Panc1 (cell line): ENCODE results near the gene MAOB. TPM values are rescaled to one million over a fixed set of nuclear protein-coding genes. Genes with fewer than 3 reads are reported as not detected.

Experiments used
- ATAC-seq: fragments of 200-7000 bp; cut with Tn5 transposase; 2 replicates; pipeline ENCODE4 v1.9.1; 2020; ENCODE audit warnings: mild to moderate bottlenecking, moderate library complexity
- BruUV-seq: library from RNA; stranded (reverse); fragments of 400-500 nt; replicated peaks from 2 replicates; lab custom pipeline; 2021; lab: Mats Ljungman, UMichigan
- CTCF ChIA-PET: fragments of 300-600 bp; sonication (Branson Sonifier 250); formaldehyde crosslinking; loops from one replicate; lab custom pipeline; 2022; ENCODE audit warnings: antibody characterized with exemption; lab: Charles Lee
- POLR2A ChIA-PET: fragments of 300-600 bp; sonication (Branson Sonifier 250); formaldehyde crosslinking; loops from one replicate; lab custom pipeline; 2022; ENCODE audit warnings: antibody characterized with exemption; lab: Charles Lee
- DNase-seq: peaks from one replicate; pipeline ENCODE4 v3.0.0-alpha.2; 2010; ENCODE audit warnings: low read depth, low spot score
- H3K27ac ChIP-seq: 2 replicates; pipeline ENCODE4 v1.5.1; 2011; ENCODE audit warnings: mild to moderate bottlenecking, low read length, inconsistent platforms
- H3K27me3 ChIP-seq: fragments of 200-500 bp; sonication (Bioruptor generic); 2 replicates; pipeline ENCODE4 v1.6.0; 2014; ENCODE audit warnings: low read length, inconsistent platforms; ENCODE audit not compliant: control insufficient read depth, insufficient read depth
- H3K36me3 ChIP-seq: fragments of 200-500 bp; sonication (Bioruptor generic); 2 replicates; pipeline ENCODE4 v1.5.1; 2014; ENCODE audit warnings: inconsistent platforms, mild to moderate bottlenecking, low read length, moderate library complexity; ENCODE audit not compliant: control insufficient read depth, insufficient read depth
- H3K4me1 ChIP-seq: 2 replicates; pipeline ENCODE4 v1.5.1; 2011; ENCODE audit warnings: inconsistent platforms, mild to moderate bottlenecking, low read length, moderate library complexity; ENCODE audit not compliant: control insufficient read depth, insufficient read depth
- H3K4me3 ChIP-seq, 2 experiments: 2 replicates each; pipeline ENCODE4 v1.5.1; 2011 to 2012; ENCODE audit warnings: low read depth in 2 of 2, low read length in 2 of 2, mild to moderate bottlenecking in 2 of 2, inconsistent platforms in 1 of 2, moderate library complexity in 1 of 2
- H3K9me3 ChIP-seq: fragments of 200-500 bp; sonication (Bioruptor generic); 2 replicates; pipeline ENCODE4 v1.5.1; 2014; ENCODE audit warnings: low read depth, mild to moderate bottlenecking, inconsistent platforms, low read length, moderate library complexity; ENCODE audit not compliant: control insufficient read depth, insufficient read depth
- POLR2AphosphoS5 ChIP-seq: IDR thresholded peaks from 2 replicates; pipeline ENCODE4 v1.6.1; 2012; ENCODE audit warnings: mild to moderate bottlenecking, low read depth, low read length, moderate library complexity
- SIN3A ChIP-seq: IDR thresholded peaks from 2 replicates; pipeline ENCODE4 v1.6.1; 2012; ENCODE audit warnings: low read depth, mild to moderate bottlenecking, low read length, moderate library complexity, borderline replicate concordance; ENCODE audit not compliant: insufficient read depth
- TCF7L2 ChIP-seq: IDR thresholded peaks from 2 replicates; pipeline ENCODE4 v1.6.1; 2011; ENCODE audit warnings: mild to moderate bottlenecking, low read depth, low read length, inconsistent platforms
- in situ Hi-C: cut with HindIII; loops from 2 replicates; pipeline ENCODE4 v1.10.0; 2016; ENCODE audit warnings: low sequenced_read_pairs, low pct_unique_long_range_greater_than_20kb
- intact Hi-C: fragments of 100-400 bp; cut with micrococcal nuclease; formaldehyde crosslinking; loops from one replicate; pipeline ENCODE4 v1.10.0; 2022; ENCODE audit not compliant: unreplicated experiment
- total RNA-seq: library from RNA; stranded (reverse); gene quantifications from one replicate; pipeline ENCODE4 v1.2.1, GENCODE V29; 2021; ENCODE audit not compliant: unreplicated experiment
- TF ChIP-seq, protein P1 (sequence below), 2 experiments: IDR thresholded peaks; 2 replicates each; pipeline ENCODE4 v1.6.1; 2011 to 2012; ENCODE audit warnings: low read depth in 2 of 2, control low read depth in 1 of 2, low read length in 1 of 2, mild to moderate bottlenecking in 1 of 2, moderate library complexity in 1 of 2; ENCODE audit not compliant: insufficient read depth in 1 of 2
- TF ChIP-seq, protein P2 (sequence below): fragments of 450-650 bp; IDR thresholded peaks from 2 replicates; pipeline ENCODE4 v1.5.1; 2017; ENCODE audit warnings: mild to moderate bottlenecking

MAOB gene
- total RNA-seq, 1 experiment from 2014 or later: not detected

- TF ChIP-seq TCF7L2 (no peak), SIN3A (no peak), POLR2AphosphoS5 (no peak)
- TF ChIP-seq, protein P1, sequence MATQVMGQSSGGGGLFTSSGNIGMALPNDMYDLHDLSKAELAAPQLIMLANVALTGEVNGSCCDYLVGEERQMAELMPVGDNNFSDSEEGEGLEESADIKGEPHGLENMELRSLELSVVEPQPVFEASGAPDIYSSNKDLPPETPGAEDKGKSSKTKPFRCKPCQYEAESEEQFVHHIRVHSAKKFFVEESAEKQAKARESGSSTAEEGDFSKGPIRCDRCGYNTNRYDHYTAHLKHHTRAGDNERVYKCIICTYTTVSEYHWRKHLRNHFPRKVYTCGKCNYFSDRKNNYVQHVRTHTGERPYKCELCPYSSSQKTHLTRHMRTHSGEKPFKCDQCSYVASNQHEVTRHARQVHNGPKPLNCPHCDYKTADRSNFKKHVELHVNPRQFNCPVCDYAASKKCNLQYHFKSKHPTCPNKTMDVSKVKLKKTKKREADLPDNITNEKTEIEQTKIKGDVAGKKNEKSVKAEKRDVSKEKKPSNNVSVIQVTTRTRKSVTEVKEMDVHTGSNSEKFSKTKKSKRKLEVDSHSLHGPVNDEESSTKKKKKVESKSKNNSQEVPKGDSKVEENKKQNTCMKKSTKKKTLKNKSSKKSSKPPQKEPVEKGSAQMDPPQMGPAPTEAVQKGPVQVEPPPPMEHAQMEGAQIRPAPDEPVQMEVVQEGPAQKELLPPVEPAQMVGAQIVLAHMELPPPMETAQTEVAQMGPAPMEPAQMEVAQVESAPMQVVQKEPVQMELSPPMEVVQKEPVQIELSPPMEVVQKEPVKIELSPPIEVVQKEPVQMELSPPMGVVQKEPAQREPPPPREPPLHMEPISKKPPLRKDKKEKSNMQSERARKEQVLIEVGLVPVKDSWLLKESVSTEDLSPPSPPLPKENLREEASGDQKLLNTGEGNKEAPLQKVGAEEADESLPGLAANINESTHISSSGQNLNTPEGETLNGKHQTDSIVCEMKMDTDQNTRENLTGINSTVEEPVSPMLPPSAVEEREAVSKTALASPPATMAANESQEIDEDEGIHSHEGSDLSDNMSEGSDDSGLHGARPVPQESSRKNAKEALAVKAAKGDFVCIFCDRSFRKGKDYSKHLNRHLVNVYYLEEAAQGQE (IDR thresholded peaks at IDR 0.05; ENCODE audit: insufficient read depth in 1 of 2, low read depth in 2 of 2, low read length in 1 of 2): no peak
- TF ChIP-seq, protein P2, sequence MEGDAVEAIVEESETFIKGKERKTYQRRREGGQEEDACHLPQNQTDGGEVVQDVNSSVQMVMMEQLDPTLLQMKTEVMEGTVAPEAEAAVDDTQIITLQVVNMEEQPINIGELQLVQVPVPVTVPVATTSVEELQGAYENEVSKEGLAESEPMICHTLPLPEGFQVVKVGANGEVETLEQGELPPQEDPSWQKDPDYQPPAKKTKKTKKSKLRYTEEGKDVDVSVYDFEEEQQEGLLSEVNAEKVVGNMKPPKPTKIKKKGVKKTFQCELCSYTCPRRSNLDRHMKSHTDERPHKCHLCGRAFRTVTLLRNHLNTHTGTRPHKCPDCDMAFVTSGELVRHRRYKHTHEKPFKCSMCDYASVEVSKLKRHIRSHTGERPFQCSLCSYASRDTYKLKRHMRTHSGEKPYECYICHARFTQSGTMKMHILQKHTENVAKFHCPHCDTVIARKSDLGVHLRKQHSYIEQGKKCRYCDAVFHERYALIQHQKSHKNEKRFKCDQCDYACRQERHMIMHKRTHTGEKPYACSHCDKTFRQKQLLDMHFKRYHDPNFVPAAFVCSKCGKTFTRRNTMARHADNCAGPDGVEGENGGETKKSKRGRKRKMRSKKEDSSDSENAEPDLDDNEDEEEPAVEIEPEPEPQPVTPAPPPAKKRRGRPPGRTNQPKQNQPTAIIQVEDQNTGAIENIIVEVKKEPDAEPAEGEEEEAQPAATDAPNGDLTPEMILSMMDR: no peak
- DNase-seq: no peak
- BruUV-seq: no TSS peak
- H3K9me3 ChIP-seq: no peaks in the 10 kb centered on the region
- H3K4me1 ChIP-seq: no peaks in the 10 kb centered on the region
- in situ Hi-C loops (no loop called here), intact Hi-C loops (no loop called here)
- POLR2A ChIA-PET: no interaction called here
- CTCF ChIA-PET: no interaction called here
- no peak overlapping the region for H3K4me3 ChIP-seq
- H3K27ac ChIP-seq: no peak overlapping the region
- H3K27me3 ChIP-seq: no peaks in the 10 kb centered on the region
- H3K36me3 ChIP-seq: no peaks in the 10 kb centered on the region
- ATAC-seq: no peak
These were observed 146.7 kb downstream of the MAOB start for GRCh38 chrX:43735534-43735933.

DNA sequence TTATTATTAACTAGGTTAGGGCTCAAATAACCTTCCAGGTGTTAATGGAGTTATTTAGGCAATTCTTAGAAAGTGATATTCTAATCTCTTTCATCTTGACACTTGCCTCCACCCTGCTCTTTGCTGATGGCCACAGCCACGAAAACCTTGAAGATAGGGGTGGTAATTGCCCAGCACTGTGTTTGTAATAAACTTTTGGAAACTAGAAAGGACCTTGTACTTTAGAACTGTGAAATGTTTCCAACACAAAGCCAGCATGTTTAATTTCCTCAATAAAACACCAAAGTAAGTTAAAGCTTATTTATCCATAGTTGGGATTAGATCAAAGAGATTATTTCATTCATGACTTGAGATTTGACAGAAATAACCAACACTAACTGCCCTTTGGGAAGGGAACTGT lies 147.8 kb downstream of the MAOB start:
- H3K27me3 ChIP-seq: no peaks in the 10 kb centered on the region
- H3K27ac ChIP-seq: no peak overlapping the region
- no peak for DNase-seq
- no peaks in the 10 kb centered on the region for H3K4me1 ChIP-seq
- in situ Hi-C loops (no loop called here), intact Hi-C loops (no loop called here)
- H3K9me3 ChIP-seq: no peaks in the 10 kb centered on the region
- POLR2A ChIA-PET: no interaction called here
- ATAC-seq: no peak
- no TSS peak for BruUV-seq
- TF ChIP-seq, protein P2: no peak
- no peak for TF ChIP-seq POLR2AphosphoS5
- TF ChIP-seq TCF7L2: no peak
- no peak for TF ChIP-seq SIN3A
- TF ChIP-seq, protein P1 (IDR thresholded peaks at IDR 0.05; ENCODE audit: insufficient read depth in 1 of 2, low read depth in 2 of 2, low read length in 1 of 2): no peak
- H3K36me3 ChIP-seq: no peaks in the 10 kb centered on the region
- H3K4me3 ChIP-seq: no peak overlapping the region
- CTCF ChIA-PET: no interaction called here
